PC-9 (cell line): ENCODE data around the gene LRRC61. TPM values are rescaled to one million over a fixed set of nuclear protein-coding genes. Genes with fewer than 3 reads are reported as not detected.

Experiments used
- BruUV-seq: library from RNA; stranded (reverse); fragments of 400-500 nt; replicated peaks from 2 replicates; lab custom pipeline; 2021; lab: Mats Ljungman, UMichigan
- CTCF ChIA-PET: fragments of 300-600 bp; sonication (Branson Sonifier 250); formaldehyde crosslinking; loops from one replicate; lab custom pipeline; 2022; ENCODE audit warnings: antibody characterized with exemption; lab: Charles Lee
- POLR2A ChIA-PET: fragments of 300-600 bp; sonication (Branson Sonifier 250); formaldehyde crosslinking; loops from one replicate; lab custom pipeline; 2022; ENCODE audit warnings: antibody characterized with exemption; ENCODE audit not compliant: unreplicated experiment; lab: Charles Lee
- DNase-seq, 2 experiments: peaks; one replicate each; pipeline versions ENCODE4 v3.0.0 to v3.0.0-alpha.2; 2015 to 2022; ENCODE audit warnings: mixed read lengths in 1 of 2
- H2AFZ ChIP-seq: fragments of 200-600 bp; sonication (generic); 2 replicates; pipeline ENCODE4 v1.8.1; 2017; ENCODE audit warnings: antibody characterized with exemption
- H3F3A ChIP-seq: fragments of 200-600 bp; sonication (generic); 2 replicates; pipeline ENCODE4 v1.8.1; 2017; ENCODE audit warnings: antibody characterized with exemption, mild to moderate bottlenecking, low read depth; ENCODE audit not compliant: insufficient read depth
- H3K27ac ChIP-seq: fragments of 200-600 bp; sonication (generic); 2 replicates; pipeline ENCODE4 v1.6.1; 2016; ENCODE audit warnings: mixed run types
- H3K27me3 ChIP-seq: fragments of 200-600 bp; sonication (generic); 2 replicates; pipeline ENCODE4 v1.6.1; 2016; ENCODE audit warnings: low read depth, mixed run types; ENCODE audit not compliant: insufficient read depth
- H3K36me3 ChIP-seq: fragments of 200-600 bp; sonication (generic); 2 replicates; pipeline ENCODE4 v1.6.1; 2016; ENCODE audit warnings: low read depth, mixed run types
- H3K4me1 ChIP-seq: fragments of 200-600 bp; sonication (generic); replicated peaks from 2 replicates; pipeline ENCODE4 v1.6.1; 2016; ENCODE audit warnings: mixed run types; ENCODE audit not compliant: insufficient read depth
- H3K4me2 ChIP-seq: fragments of 200-600 bp; sonication (generic); 2 replicates; pipeline ENCODE4 v1.6.1; 2017; ENCODE audit warnings: mixed run types
- H3K4me3 ChIP-seq: fragments of 200-600 bp; sonication (generic); 2 replicates; pipeline ENCODE4 v1.6.1; 2016; ENCODE audit warnings: mixed run types
- H3K79me2 ChIP-seq: fragments of 200-600 bp; sonication (generic); 2 replicates; pipeline ENCODE4 v1.6.1; 2017; ENCODE audit warnings: low read depth, mixed run types
- H3K9me2 ChIP-seq: fragments of 200-600 bp; sonication (generic); 2 replicates; pipeline ENCODE4 v1.8.1; 2017; ENCODE audit warnings: mild to moderate bottlenecking; ENCODE audit not compliant: insufficient read depth
- H3K9me3 ChIP-seq: fragments of 200-600 bp; sonication (generic); 2 replicates; pipeline ENCODE4 v1.8.1; 2016; ENCODE audit warnings: low read depth; ENCODE audit not compliant: insufficient read depth
- H4K20me1 ChIP-seq: fragments of 200-600 bp; sonication (generic); 2 replicates; pipeline ENCODE4 v1.8.1; 2017; ENCODE audit not compliant: insufficient read depth
- EZH2 ChIP-seq: fragments of 200-600 bp; sonication (generic); IDR thresholded peaks from 2 replicates; pipeline ENCODE4 v1.8.0; 2017; ENCODE audit warnings: antibody characterized with exemption, low read depth
- intact Hi-C: fragments of 100-400 bp; cut with micrococcal nuclease; formaldehyde crosslinking; loops from one replicate; pipeline ENCODE4 v1.10.0; 2022; ENCODE audit not compliant: unreplicated experiment
- total RNA-seq: library from RNA; stranded (reverse); gene quantifications from 2 replicates; pipeline ENCODE4 v1.2.3, GENCODE V29; 2021
- TF ChIP-seq, protein P1 (sequence below): fragments of 200-600 bp; sonication (generic); conservative IDR thresholded peaks from 2 replicates; pipeline ENCODE4 v1.6.1; 2017; ENCODE audit warnings: mixed run types, antibody characterized with exemption, mild to moderate bottlenecking, moderate library complexity

LRRC61 gene
- total RNA-seq, 1 experiment from 2014 or later: 34.8 TPM

DNA sequence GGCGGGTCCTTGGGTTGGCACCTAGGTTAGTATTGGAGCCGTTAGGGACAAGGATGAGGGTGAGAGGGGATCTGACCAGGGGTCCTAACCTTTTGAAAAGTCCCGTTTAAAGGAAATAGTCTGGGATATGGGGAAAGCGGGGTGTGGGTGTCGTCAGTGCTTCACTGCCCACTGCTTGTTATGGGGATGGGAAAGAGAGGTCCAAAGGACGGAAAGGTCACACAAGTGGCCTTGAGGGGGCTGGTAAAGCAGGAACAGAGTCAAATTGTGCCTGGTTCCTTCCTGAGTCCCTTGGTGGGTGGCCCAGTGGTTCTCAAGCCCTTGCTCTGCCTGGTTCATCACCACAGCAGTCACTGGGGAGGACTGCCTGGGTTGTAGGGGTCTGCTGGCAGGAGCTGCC is 53.4 kb downstream of the LRRC61 start:
- peaks cover 19% of the 10 kb centered on the region for H3K36me3 ChIP-seq
- H3F3A ChIP-seq: peaks cover 67% of the 10 kb centered on the region
- H3K4me2 ChIP-seq: no peak overlapping the region
- no peaks in the 10 kb centered on the region for H3K27me3 ChIP-seq
- no peak overlapping the region for H3K27ac ChIP-seq
- peaks cover 28% of the 10 kb centered on the region for H3K79me2 ChIP-seq
- DNase-seq: no peak
- BruUV-seq: no TSS peak
- no peak overlapping the region for H3K4me3 ChIP-seq
- no peaks in the 10 kb centered on the region for H3K9me3 ChIP-seq
- peaks cover 26% of the 10 kb centered on the region for H3K4me1 ChIP-seq
- ChIA-PET POLR2A (no interaction called here), CTCF (no interaction called here)
- H3K9me2 ChIP-seq: no peaks in the 10 kb centered on the region
- no peak for TF ChIP-seq EZH2
- TF ChIP-seq, protein P1, sequence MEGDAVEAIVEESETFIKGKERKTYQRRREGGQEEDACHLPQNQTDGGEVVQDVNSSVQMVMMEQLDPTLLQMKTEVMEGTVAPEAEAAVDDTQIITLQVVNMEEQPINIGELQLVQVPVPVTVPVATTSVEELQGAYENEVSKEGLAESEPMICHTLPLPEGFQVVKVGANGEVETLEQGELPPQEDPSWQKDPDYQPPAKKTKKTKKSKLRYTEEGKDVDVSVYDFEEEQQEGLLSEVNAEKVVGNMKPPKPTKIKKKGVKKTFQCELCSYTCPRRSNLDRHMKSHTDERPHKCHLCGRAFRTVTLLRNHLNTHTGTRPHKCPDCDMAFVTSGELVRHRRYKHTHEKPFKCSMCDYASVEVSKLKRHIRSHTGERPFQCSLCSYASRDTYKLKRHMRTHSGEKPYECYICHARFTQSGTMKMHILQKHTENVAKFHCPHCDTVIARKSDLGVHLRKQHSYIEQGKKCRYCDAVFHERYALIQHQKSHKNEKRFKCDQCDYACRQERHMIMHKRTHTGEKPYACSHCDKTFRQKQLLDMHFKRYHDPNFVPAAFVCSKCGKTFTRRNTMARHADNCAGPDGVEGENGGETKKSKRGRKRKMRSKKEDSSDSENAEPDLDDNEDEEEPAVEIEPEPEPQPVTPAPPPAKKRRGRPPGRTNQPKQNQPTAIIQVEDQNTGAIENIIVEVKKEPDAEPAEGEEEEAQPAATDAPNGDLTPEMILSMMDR: no peak
- H4K20me1 ChIP-seq: peaks cover 20% of the 10 kb centered on the region
- intact Hi-C loops: no loop called here
- no peak overlapping the region for H2AFZ ChIP-seq

DNA sequence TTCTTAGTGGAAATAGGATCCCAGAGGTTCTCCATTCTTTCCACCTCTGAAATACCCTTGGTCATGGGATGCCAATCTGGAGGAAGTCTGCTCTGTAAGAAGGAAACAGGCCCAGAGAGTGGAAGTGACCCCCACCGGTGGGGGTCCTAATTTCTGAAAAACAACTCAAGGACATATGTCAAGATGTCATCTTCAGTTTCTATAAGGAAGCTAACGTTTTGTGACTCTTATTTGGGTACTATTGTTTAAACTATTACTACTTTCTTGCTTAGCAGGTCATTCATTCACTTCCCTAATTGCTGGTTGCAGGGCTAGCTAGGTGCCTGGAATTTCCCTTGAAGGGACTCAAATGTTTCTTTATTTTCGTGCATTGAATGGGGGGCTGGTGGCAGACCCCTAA is 54.0 kb downstream of the LRRC61 start:
- DNase-seq: no peak
- no peaks in the 10 kb centered on the region for H3K27me3 ChIP-seq
- no peak overlapping the region; the same call in 1 of the 2 replicates for H3K4me2 ChIP-seq
- H3K79me2 ChIP-seq: peaks cover 21% of the 10 kb centered on the region; the same call in 1 of the 2 replicates
- H3K9me2 ChIP-seq: no peaks in the 10 kb centered on the region
- H3K9me3 ChIP-seq: no peaks in the 10 kb centered on the region
- POLR2A ChIA-PET: interaction anchor here (0.7 kb wide), 2 partner anchors 13 to 56 kb away, joined by 4 to 6 read pairs; no protein-coding TSS in a partner anchor
- H3K4me3 ChIP-seq: no peak overlapping the region
- intact Hi-C loops: no loop called here
- CTCF ChIA-PET: no interaction called here
- no TSS peak for BruUV-seq
- TF ChIP-seq EZH2: no peak
- TF ChIP-seq, protein P1: no peak
- peaks cover 18% of the 10 kb centered on the region for H3K36me3 ChIP-seq
- peak overlapping the region; percentile 31; the same call in 1 of the 2 replicates for H3K27ac ChIP-seq
- peaks cover 20% of the 10 kb centered on the region for H4K20me1 ChIP-seq
- H3F3A ChIP-seq: peaks cover 67% of the 10 kb centered on the region
- H3K4me1 ChIP-seq: peaks cover 26% of the 10 kb centered on the region
- no peak overlapping the region for H2AFZ ChIP-seq

DNA sequence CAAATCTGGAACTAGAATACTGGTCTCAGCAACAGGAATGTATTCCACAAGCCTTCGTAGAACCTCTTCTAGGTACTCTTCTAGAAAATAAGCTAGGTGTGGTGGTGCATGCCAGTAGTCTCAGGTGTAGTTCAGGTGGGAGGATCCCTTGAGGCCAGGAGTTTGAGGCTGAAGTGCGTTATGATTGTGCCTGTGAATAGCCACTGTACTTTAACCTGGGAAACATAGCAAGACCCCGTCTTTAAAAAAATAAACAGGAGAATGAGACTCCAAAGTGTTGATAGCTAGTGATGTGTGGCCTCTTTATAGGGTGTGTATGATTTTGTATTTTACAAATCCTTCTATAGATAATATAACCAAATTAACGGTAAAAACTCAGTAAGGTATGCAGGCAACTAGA is 54.5 kb downstream of the LRRC61 start:
- CTCF ChIA-PET: no interaction called here
- no peaks in the 10 kb centered on the region for H3K9me3 ChIP-seq
- POLR2A ChIA-PET: interaction anchor here (0.7 to 1.0 kb wide), 3 partner anchors 9 to 57 kb away, joined by 3 to 6 read pairs (median 4); partner anchors contain the start of gene REPIN1
- no peaks in the 10 kb centered on the region for H3K27me3 ChIP-seq
- peaks cover 16% of the 10 kb centered on the region for H3K36me3 ChIP-seq
- H3K9me2 ChIP-seq: no peaks in the 10 kb centered on the region
- peaks cover 19% of the 10 kb centered on the region for H4K20me1 ChIP-seq
- H2AFZ ChIP-seq: no peak overlapping the region
- peak overlapping the region; percentile 31 for H3K27ac ChIP-seq
- H3K4me2 ChIP-seq: peak overlapping the region; percentile 81
- peaks cover 67% of the 10 kb centered on the region for H3F3A ChIP-seq
- BruUV-seq: no TSS peak
- TF ChIP-seq EZH2: no peak
- TF ChIP-seq, protein P1: no peak; the same call in 1 of the 2 replicates
- intact Hi-C loops: loop anchor here (2.0 kb wide), 1 partner anchor 15 kb away; no protein-coding TSS in a partner anchor
- H3K4me3 ChIP-seq: no peak overlapping the region; the same call in 1 of the 2 replicates
- peaks cover 26% of the 10 kb centered on the region for H3K4me1 ChIP-seq
- H3K79me2 ChIP-seq: peaks cover 17% of the 10 kb centered on the region; the same call in 1 of the 2 replicates
- no peak for DNase-seq
